Natural killer cell treated with Interleukin-12 subunit alpha and Interleukin-12 subunit beta and Interleukin-15 and Interleukin-18, amount 100 ng/mL, for 72 hours (primary cell): ENCODE measurements around the gene ZDHHC7. TPM values are rescaled to one million over a fixed set of nuclear protein-coding genes. Genes with fewer than 3 reads are reported as not detected.

ENCODE experiments used
- ATAC-seq, 2 donors: fragments of 150-1000 bp; cut with Tn5 transposase in 1 of 2; sonication (Bioruptor Pico), chemical (Tn5 transposase) in 1 of 2; 2 replicates each; pipeline ENCODE4 v1.10.0; 2021
- DNase-seq: peaks from one replicate; pipeline ENCODE4 v3.0.0; 2022; ENCODE audit warnings: low spot score
- H3K27ac Mint-ChIP-seq, 2 donors: 1 replicate in 1 of 2; 2 replicates in 1 of 2; pipeline ENCODE4 v1.8.0; 2022; ENCODE audit warnings: mixed read lengths in 2 of 2, mild to moderate bottlenecking in 1 of 2, moderate library complexity in 1 of 2
- H3K27me3 Mint-ChIP-seq, 2 donors: 1 replicate in 1 of 2; 2 replicates in 1 of 2; pipeline ENCODE4 v1.8.0; 2022; ENCODE audit warnings: mixed read lengths in 2 of 2
- H3K36me3 Mint-ChIP-seq: one replicate; pipeline ENCODE4 v1.8.0; 2022; ENCODE audit warnings: mixed read lengths
- H3K4me1 Mint-ChIP-seq, 2 donors: 1 replicate in 1 of 2; 2 replicates in 1 of 2; pipeline ENCODE4 v1.8.0; 2022; ENCODE audit warnings: low read depth in 2 of 2, mixed read lengths in 2 of 2, mild to moderate bottlenecking in 1 of 2
- H3K4me3 Mint-ChIP-seq: one replicate; pipeline ENCODE4 v1.8.0; 2022; ENCODE audit warnings: mixed read lengths
- H3K9me3 Mint-ChIP-seq: 2 replicates; pipeline ENCODE4 v1.8.0; 2022; ENCODE audit warnings: mixed read lengths
- total RNA-seq, 2 donors: library from RNA; stranded (reverse); gene quantifications; one replicate each; pipeline ENCODE4 v1.2.3, GENCODE V29; 2022

The ZDHHC7 gene
- total RNA-seq, 2 donors from 2014 or later: 28.5 to 43.9 TPM

DNA sequence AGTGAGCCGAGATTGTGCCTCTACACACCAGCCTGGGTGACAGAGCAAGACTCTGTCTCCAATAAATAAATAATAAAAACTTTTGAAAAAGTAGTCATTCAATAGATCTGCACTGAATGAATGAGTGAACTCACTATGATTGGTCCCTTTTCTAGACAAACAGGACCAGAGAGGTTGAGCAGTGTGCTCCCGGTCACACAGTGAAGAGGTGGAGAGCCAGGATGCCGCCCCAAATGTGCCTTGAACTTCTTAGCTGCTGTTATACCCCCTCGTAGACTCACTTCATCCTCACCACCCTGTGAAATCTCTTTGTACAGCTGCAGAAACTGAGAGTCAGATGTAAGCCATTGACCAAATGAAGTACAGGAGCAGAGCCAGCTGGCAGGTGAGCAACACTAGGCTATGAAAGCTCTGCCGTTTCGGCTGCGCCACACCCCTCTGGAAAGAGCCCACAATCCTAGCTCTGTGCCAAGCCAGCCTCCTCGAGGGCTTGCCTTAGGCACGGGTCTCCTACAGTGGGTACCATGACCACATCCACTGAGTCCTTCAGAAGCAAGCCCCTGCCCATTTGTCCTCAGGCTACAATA is 8.4 kb upstream of the ZDHHC7 start:
- DNase-seq (no peak), ATAC-seq (no peak)
- Mint-ChIP-seq H3K36me3 (no peaks in the 10 kb centered on the region), H3K4me1 (peaks cover 9 to 11% of the 10 kb centered on the region in 2 donors), H3K27ac (no peak overlapping the region), H3K27me3 (peaks cover 0 to 5% of the 10 kb centered on the region in 2 donors), H3K9me3 (no peaks in the 10 kb centered on the region), H3K4me3 (no peak overlapping the region)

DNA sequence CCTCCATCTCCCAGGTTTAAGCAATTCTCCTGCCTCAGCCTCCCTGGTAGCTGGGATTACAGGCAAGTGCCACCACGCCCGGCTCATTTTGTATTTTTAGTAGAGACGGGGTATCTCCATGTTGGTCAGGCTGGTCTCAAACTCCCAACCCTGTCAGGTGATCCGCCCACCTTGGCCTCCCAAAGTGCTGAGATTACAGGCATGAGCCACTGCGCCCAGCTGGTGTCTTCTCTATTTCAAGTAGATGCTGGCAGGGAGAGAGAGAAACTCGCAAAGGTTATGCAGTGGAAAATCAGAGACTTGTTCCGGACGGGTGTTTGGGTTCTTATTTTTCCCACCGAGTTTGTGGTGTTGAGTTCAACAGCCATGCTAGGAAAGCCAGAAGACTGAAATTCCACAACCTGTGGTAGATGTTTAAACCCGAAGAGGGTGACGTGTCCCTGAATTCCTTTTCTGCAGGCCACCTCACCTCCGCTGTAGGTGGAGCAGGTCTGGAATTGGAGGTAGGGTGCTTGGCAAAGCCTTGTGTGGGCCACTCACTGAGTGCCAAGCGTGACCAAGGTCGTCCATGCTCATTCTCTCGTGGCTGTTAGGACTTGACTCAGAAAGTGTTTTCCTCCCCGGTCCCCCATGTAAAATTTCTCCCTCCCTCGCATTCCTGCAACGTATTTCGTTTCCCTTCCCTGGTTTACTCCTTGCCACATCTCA is 7.3 kb upstream of the ZDHHC7 start:
- Mint-ChIP-seq H3K27me3 (peaks cover 0 to 5% of the 10 kb centered on the region in 2 donors), H3K27ac (no peak overlapping the region), H3K4me3 (no peak overlapping the region), H3K9me3 (no peaks in the 10 kb centered on the region), H3K36me3 (no peaks in the 10 kb centered on the region), H3K4me1 (peaks cover 9 to 11% of the 10 kb centered on the region in 2 donors)
- ATAC-seq (no peak), DNase-seq (no peak)

DNA sequence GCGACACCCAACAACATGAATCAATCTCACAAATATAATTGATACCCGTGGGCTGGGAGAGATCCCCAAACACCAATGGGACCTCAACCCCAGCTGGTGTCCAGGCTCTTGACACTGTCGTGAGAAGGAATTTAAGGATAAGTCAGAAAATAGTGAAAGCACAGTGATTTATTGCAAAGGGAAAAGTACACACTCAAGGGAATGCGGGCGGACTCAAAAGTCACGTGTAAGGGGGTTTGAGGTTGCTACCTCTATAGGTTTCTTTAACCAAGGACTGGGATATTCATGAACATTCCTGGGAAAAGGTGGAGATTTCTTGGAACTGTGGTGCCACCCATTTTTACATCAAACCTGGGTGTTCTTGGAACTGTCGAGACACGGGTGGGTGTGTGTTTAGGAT is 6.3 kb upstream of the ZDHHC7 start:
- ATAC-seq (no peak), DNase-seq (no peak)
- Mint-ChIP-seq H3K9me3 (no peaks in the 10 kb centered on the region), H3K4me3 (no peak overlapping the region), H3K27me3 (peaks cover 0 to 5% of the 10 kb centered on the region in 2 donors), H3K36me3 (no peaks in the 10 kb centered on the region), H3K4me1 (peaks cover 9 to 11% of the 10 kb centered on the region in 2 donors), H3K27ac (peak overlapping the region in 1 of 2 donors; percentile 9)

DNA sequence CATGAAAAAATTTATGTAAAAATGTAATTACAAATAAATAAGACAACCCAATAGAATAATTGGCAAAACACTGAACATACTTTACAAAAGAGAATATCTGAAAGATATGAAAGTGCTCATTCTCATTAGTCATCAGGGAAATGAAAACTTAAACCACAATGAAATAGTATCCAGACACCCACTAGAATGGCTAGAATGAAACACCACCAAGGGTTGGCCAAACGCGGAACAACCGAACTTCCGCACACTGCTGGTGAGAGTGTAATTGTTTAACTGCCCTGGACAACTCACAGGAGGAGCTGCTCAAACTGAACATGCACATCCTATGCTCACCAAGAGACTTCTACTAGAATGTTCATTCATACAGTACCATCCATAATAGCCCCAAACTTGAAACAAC is 5.8 kb upstream of the ZDHHC7 start:
- Mint-ChIP-seq H3K27me3 (peaks cover 0 to 5% of the 10 kb centered on the region in 2 donors), H3K4me3 (peak overlapping the region; percentile 26), H3K9me3 (no peaks in the 10 kb centered on the region), H3K36me3 (no peaks in the 10 kb centered on the region), H3K4me1 (peaks cover 9 to 11% of the 10 kb centered on the region in 2 donors), H3K27ac (peak overlapping the region in 1 of 2 donors; percentile 9)
- DNase-seq: no peak
- ATAC-seq: peak; percentile 84 to 94

DNA sequence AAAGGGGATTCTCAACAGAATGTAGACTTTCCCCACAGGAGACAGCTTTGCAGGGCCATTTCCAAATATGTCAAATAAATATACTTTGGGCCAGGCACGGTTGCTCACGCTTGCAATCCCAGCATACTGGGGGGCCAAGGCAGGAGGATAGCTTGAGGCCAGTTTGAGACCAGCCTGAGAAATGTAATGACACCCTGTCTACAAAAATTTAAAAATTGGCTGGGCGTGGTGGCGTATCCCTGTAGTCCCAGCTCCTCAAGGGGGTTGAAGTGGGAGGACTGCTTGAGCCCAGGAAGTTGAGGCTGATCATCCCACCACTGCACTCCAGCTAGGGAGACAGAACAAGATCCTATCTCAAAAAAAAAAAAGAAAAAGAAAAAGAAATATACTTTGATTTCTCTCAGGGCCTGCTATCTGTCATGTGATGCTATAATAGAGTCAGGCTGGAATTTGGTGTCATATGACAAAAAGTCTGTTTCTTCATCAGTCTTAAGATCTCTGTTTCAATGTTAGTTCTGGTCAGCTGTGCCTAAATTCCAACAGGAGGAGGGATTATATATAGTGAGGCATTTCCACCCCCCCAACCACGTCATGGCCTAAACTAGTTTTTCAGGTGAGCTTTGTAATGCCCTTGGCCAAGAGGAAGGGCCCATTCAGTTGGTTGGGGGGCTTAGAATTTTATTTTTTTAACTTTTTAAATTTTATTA is 4.3 kb upstream of the ZDHHC7 start:
- Mint-ChIP-seq H3K27me3 (peaks cover 0 to 5% of the 10 kb centered on the region in 2 donors), H3K4me3 (no peak overlapping the region), H3K36me3 (no peaks in the 10 kb centered on the region), H3K9me3 (no peaks in the 10 kb centered on the region), H3K27ac (no peak overlapping the region), H3K4me1 (peaks cover 18 to 20% of the 10 kb centered on the region in 2 donors)
- no peak for DNase-seq
- ATAC-seq: no peak

DNA sequence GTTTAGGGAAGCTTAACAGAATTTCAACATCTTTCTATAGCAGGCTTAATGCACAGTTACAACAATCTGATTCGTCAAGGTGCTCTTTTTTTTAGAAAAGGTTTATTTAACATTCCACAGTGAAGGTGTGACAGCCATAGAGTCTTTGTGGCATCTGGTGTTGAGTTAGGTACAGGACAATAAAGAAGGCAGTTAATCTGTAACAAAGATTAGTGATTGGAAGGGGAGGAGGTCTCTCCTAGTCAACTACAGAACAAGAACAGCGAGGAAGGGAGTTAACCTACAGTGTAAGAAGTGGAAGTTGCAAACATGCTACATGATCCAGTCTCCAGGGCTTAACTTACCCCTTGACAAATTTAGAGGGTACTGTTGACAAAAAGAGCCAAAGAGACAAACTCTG is 3.0 kb upstream of the ZDHHC7 start:
- Mint-ChIP-seq H3K27ac (no peak overlapping the region), H3K4me3 (no peak overlapping the region), H3K27me3 (peaks cover 0 to 5% of the 10 kb centered on the region in 2 donors), H3K36me3 (no peaks in the 10 kb centered on the region), H3K9me3 (no peaks in the 10 kb centered on the region), H3K4me1 (peaks cover 25 to 26% of the 10 kb centered on the region in 2 donors)
- no peak for DNase-seq
- no peak for ATAC-seq

DNA sequence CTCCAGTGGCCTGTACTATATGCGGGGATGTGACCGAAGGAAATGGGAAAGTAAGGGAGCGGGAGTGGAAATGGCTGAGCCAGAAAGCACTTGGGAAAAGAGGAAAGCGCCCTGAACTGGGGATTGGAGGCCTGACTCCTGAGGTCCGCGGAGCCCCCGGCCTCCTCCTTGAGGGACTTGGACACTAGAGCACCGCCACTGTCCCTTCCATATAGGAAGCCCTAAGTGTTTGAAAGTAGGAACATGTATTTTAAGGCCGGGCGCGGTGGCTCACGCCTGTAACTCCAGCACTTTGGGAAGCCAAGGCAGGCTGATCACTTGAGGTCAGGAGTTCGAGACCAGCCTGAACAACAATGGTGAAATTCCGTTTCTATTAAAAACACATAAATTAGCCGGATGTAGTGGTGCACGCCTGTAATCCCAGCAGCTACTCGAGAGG is 530 bp upstream of the ZDHHC7 start:
- ATAC-seq: peak in 1 of 2 donors; percentile 16

DNA sequence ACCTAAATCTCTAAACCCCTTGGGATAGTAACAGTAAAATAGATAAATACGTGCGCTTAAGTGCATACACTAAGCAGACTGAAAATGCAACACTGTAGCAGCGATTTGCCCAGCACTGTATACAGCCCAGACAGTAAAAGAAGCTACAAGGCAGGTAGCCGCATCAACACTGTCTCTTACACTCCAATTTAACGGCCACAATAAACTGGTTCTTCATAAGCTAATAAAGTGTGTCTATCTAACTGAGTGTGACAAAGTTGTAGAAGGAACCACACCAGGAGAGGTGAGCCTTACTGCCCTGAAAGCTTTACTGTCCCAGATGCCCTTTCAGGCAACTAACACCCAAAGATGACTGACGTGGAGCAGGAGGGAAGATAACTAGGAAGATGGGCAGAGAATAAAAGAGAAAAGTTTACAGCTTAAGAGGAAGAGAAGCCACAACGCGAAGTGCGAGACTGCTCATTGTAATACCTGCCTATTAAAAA is 847 bp downstream of the ZDHHC7 start:
- H3K36me3 Mint-ChIP-seq: no peaks in the 10 kb centered on the region
- no peak for ATAC-seq
- no peaks in the 10 kb centered on the region for H3K27me3 Mint-ChIP-seq
- H3K9me3 Mint-ChIP-seq: no peaks in the 10 kb centered on the region
- no peak for DNase-seq
- peak overlapping the region; percentile 95 to 97 for H3K27ac Mint-ChIP-seq
- H3K4me3 Mint-ChIP-seq: peak overlapping the region; percentile 98
- H3K4me1 Mint-ChIP-seq: peaks cover 28 to 34% of the 10 kb centered on the region in 2 donors

More for the DNA sequence above, 530 bp upstream of the ZDHHC7 start:
- no peaks in the 10 kb centered on the region for H3K9me3 Mint-ChIP-seq
- no peaks in the 10 kb centered on the region for H3K27me3 Mint-ChIP-seq
- peaks cover 25 to 28% of the 10 kb centered on the region in 2 donors for H3K4me1 Mint-ChIP-seq
- no peaks in the 10 kb centered on the region for H3K36me3 Mint-ChIP-seq
- H3K4me3 Mint-ChIP-seq: peak overlapping the region; percentile 98
- H3K27ac Mint-ChIP-seq: peak overlapping the region; percentile 95 to 97
- no peak for DNase-seq

DNA sequence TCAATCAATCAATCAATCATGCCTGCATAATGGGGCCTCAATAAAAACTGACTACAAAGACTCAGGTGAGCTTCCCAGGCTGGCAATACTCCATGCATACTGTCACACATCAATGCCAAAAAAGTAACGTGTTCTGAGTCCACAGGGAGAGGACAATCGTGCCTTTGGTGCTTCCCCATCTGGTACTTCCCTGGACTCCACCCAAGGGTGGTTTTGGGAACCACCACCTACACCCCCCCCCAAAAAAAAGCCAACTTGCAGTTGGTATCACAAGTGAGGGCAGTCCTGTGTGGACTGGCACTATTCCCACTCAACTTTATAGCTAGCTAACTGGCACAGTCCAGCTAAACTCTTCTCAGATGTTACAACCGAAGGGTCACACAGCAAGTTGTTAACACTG is 3.1 kb downstream of the ZDHHC7 start:
- DNase-seq (no peak), ATAC-seq (no peak)
- Mint-ChIP-seq H3K4me1 (peaks cover 42 to 43% of the 10 kb centered on the region in 2 donors), H3K9me3 (no peaks in the 10 kb centered on the region), H3K27me3 (no peaks in the 10 kb centered on the region), H3K36me3 (no peaks in the 10 kb centered on the region), H3K27ac (no peak overlapping the region), H3K4me3 (no peak overlapping the region)

DNA sequence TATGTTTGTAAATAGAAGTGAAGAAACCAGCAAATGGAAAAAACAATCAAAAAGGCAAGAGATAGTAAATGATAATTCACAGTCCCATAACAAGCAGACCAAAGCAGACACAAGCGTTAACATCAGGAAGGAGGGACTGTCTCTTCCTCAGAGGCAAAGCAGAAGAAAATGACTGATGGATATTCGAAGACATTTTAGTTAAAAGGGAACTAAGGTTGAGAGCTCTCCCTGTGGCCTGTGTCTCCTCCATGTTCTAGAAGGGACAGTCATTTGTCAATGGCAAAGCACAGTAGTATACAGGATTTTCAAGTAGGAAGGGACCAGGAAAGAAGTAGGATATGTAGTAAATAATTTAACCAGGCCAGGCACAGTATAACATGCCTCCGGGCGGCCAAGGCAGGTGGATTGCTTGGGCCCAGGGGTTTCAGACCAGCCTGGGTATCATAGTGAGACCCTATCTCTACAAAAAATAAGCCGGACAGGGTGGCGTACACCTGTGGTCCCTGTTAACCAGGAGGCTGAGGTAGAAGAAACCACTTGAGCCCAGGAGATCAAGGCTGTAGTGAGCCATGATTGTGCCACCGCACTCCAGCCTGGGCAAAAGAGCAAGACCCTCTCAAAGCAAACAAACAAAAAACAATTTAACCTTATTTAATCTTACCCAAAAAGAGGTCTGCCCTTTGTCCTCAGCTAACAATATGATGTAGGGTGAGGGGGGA is 3.7 kb downstream of the ZDHHC7 start:
- no peak for ATAC-seq
- Mint-ChIP-seq H3K36me3 (no peaks in the 10 kb centered on the region), H3K4me3 (no peak overlapping the region), H3K27ac (no peak overlapping the region), H3K4me1 (peaks cover 46 to 48% of the 10 kb centered on the region in 2 donors), H3K9me3 (no peaks in the 10 kb centered on the region), H3K27me3 (no peaks in the 10 kb centered on the region)
- DNase-seq: no peak

DNA sequence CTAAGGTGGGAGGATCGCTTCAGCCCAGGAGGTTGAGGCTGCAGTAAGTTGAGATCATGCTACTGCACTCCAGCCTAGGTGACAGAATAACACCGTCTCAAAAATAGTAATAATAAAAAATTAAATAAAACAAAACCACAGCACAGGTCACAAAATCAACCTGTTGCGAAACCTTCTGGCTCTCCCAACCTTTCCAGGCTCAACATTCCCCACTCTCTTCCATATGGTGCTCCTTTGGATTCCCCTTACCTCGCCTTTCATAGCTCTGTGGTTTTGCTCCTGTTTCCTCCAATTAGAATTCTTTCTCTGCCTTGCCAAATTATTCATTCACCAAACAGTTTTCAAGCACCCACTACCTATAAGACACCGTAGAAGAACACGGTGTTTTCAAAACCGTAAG is 4.7 kb downstream of the ZDHHC7 start:
- H3K27me3 Mint-ChIP-seq: no peaks in the 10 kb centered on the region
- H3K4me3 Mint-ChIP-seq: no peak overlapping the region
- no peak for ATAC-seq

DNA sequence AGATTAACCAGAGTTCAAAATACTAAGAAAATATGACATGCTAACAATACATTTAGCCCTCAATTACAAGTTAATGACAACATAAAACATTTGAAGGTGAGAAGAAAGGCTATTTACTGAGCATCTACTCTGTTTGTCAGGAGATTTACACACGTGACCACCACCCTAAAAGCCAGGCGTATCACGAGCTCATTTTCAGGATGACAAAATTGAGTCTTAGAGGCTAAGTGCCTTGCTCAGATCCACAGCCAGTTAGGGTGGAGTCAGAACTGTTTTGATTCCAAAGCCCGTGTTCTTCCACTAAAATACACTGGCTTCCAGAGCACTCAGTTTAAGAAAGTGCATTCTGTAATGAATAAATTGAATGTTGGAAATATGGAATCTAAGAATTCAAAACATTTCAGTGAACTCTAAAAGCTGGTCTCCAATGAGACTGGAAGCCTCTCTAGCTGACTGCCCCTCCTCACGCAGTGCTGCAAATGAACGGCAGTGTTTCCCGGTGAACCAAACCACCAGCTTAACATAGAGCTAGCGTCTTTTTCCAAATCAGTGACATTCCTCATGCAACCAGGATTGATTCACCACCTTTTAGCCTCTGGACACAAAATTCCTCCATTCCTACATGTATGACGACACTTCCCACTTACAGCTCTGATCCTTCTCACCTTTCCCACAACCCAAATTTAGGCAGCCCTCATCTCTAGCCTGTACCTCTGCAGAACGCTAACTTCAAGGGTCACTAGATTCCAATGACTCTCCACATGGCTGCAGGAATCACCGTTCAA is 5.9 kb downstream of the ZDHHC7 start:
- no peaks in the 10 kb centered on the region for H3K36me3 Mint-ChIP-seq
- no peak for DNase-seq
- ATAC-seq: no peak
- H3K4me1 Mint-ChIP-seq: peaks cover 47 to 53% of the 10 kb centered on the region in 2 donors
- no peaks in the 10 kb centered on the region for H3K27me3 Mint-ChIP-seq
- H3K4me3 Mint-ChIP-seq: no peak overlapping the region
- H3K9me3 Mint-ChIP-seq: no peaks in the 10 kb centered on the region
- no peak overlapping the region for H3K27ac Mint-ChIP-seq

More for the DNA sequence above, 4.7 kb downstream of the ZDHHC7 start:
- no peaks in the 10 kb centered on the region for H3K9me3 Mint-ChIP-seq
- H3K36me3 Mint-ChIP-seq: no peaks in the 10 kb centered on the region
- peaks cover 51 to 55% of the 10 kb centered on the region in 2 donors for H3K4me1 Mint-ChIP-seq
- DNase-seq: no peak
- no peak overlapping the region for H3K27ac Mint-ChIP-seq
